ENCODE measurements around the gene GPR161. TPM values are rescaled to one million over a fixed set of nuclear protein-coding genes. Genes with fewer than 3 reads are reported as not detected.
A peak's percentile ranks its signal among the peaks of the same experiment; 100 is the strongest.
"Not testable (repeated sequence)": the region's sequence is repeated elsewhere in the genome, so short reads cannot be mapped to it uniquely, and the experiment has no call there.

The GPR161 gene
- polyA plus RNA-seq (2013, experiment 1 of 2; ENCODE audit: insufficient read length), result 27.0 TPM
- 28.1 TPM for polyA plus RNA-seq (2013, experiment 2 of 2; ENCODE audit: insufficient read length)

GRCh38 chr1:168136709-168137514 lies at the start of gene GPR161:
GPR161 (minus strand) TSS chr1:168136930; CDS start chr1:168104850, 32,080 bp downstream.
- DNase-seq, result peak; percentile 63

- not testable (repeated sequence) for DNase-seq
Observed at GRCh38 chr1:168181063-168181720, 44.5 kb upstream of the GPR161 start.

- DNase-seq, result no peak
Observed at GRCh38 chr1:168180148-168180524, 43.4 kb upstream of the GPR161 start.

GRCh38 chr1:168179438-168180147 lies 42.9 kb upstream of the GPR161 start:
- peak; percentile 21 for DNase-seq

- DNase-seq, result peak; percentile 99
Observed at GRCh38 chr1:168178638-168179437, 42.1 kb upstream of the GPR161 start, which contains the start of gene TIPRL. TIPRL (plus strand) TSS chr1:168178962; CDS start chr1:168179078, 116 bp downstream.

- DNase-seq, result no peak
Observed at GRCh38 chr1:168178227-168178637, 41.5 kb upstream of the GPR161 start.

- no peak for DNase-seq
Observed at GRCh38 chr1:168172250-168172915, 35.7 kb upstream of the GPR161 start.

GRCh38 chr1:168170564-168171508 lies 34.1 kb upstream of the GPR161 start:
- DNase-seq, result no peak

- DNase-seq, result no peak
Observed at GRCh38 chr1:168167806-168168205, 31.1 kb upstream of the GPR161 start.

- peak; percentile 55 for DNase-seq
Observed at GRCh38 chr1:168164771-168165170, 28.0 kb upstream of the GPR161 start.

- DNase-seq, result no peak
Observed at GRCh38 chr1:168163670-168164069, 26.9 kb upstream of the GPR161 start.

GRCh38 chr1:168161459-168161858 lies 24.7 kb upstream of the GPR161 start:
- DNase-seq, result no peak

GRCh38 chr1:168159979-168160378 lies 23.2 kb upstream of the GPR161 start:
- no peak for DNase-seq

GRCh38 chr1:168159251-168159650 lies 22.5 kb upstream of the GPR161 start:
- DNase-seq, result no peak

- DNase-seq, result no peak
Observed at GRCh38 chr1:168157638-168158037, 20.9 kb upstream of the GPR161 start.

- no peak for DNase-seq
Observed at GRCh38 chr1:168155910-168156309, 19.2 kb upstream of the GPR161 start.

- DNase-seq, result not testable (repeated sequence)
Observed at GRCh38 chr1:168154707-168155106, 18.0 kb upstream of the GPR161 start.

GRCh38 chr1:168151935-168152334 lies 15.2 kb upstream of the GPR161 start:
- no peak for DNase-seq

GRCh38 chr1:168150283-168150682 lies 13.6 kb upstream of the GPR161 start:
- DNase-seq, result no peak

GRCh38 chr1:168148916-168149315 lies 12.2 kb upstream of the GPR161 start:
- DNase-seq, result peak; percentile 20

Measured in fibroblast of skin of scalp (primary cell).